Neuronal stem cell (in vitro differentiated cells): ENCODE results near the gene TCFL5.

Experiments used
- DNase-seq: peaks from one replicate; pipeline ENCODE4 v3.0.0-alpha.2; 2013; ENCODE audit warnings: low spot score
- H2AFZ ChIP-seq: one replicate; pipeline ENCODE4 v1.6.1; 2013; ENCODE audit warnings: mild to moderate bottlenecking, low read length, inconsistent platforms
- H2AK5ac ChIP-seq: 2 replicates; pipeline ENCODE4 v1.6.1; 2013; ENCODE audit warnings: low read depth, mild to moderate bottlenecking, inconsistent platforms, low read length, moderate library complexity, mixed read lengths
- H2BK120ac ChIP-seq: 2 replicates; pipeline ENCODE4 v1.6.1; 2013; ENCODE audit warnings: low read depth, mild to moderate bottlenecking, inconsistent platforms, low read length, moderate library complexity, mixed read lengths
- H2BK12ac ChIP-seq: one replicate; pipeline ENCODE4 v1.6.1; 2013; ENCODE audit warnings: low read length, inconsistent platforms
- H2BK15ac ChIP-seq: 2 replicates; pipeline ENCODE4 v1.6.1; 2013; ENCODE audit warnings: mild to moderate bottlenecking, low read length, inconsistent platforms, mixed read lengths
- H2BK5ac ChIP-seq: one replicate; pipeline ENCODE4 v1.6.1; 2013; ENCODE audit warnings: inconsistent platforms, mild to moderate bottlenecking, low read length, moderate library complexity
- H3K14ac ChIP-seq: one replicate; pipeline ENCODE4 v1.6.1; 2013; ENCODE audit warnings: low read length, inconsistent platforms
- H3K18ac ChIP-seq: 2 replicates; pipeline ENCODE4 v1.6.1; 2013; ENCODE audit warnings: low read length, inconsistent platforms
- H3K23ac ChIP-seq: 2 replicates; pipeline ENCODE4 v1.6.1; 2013; ENCODE audit warnings: low read depth, mild to moderate bottlenecking, mixed read lengths, low read length, inconsistent platforms; ENCODE audit not compliant: poor library complexity
- H3K27ac ChIP-seq: replicated peaks from 3 replicates; pipeline ENCODE4 v1.5.1; 2013; ENCODE audit warnings: low read length, inconsistent platforms
- H3K27me3 ChIP-seq, 3 experiments: 2 replicates each; pipeline ENCODE4 v1.6.1; 2013; ENCODE audit warnings: low read length in 3 of 3, mild to moderate bottlenecking in 2 of 3, inconsistent platforms in 1 of 3, low read depth in 1 of 3, mixed read lengths in 1 of 3, moderate library complexity in 1 of 3; ENCODE audit not compliant: control insufficient read depth in 3 of 3, insufficient read depth in 3 of 3
- H3K36me3 ChIP-seq, 2 donors: replicated peaks in 1 of 2; 2 replicates each; pipeline ENCODE4 v1.6.1; 2013; ENCODE audit warnings: low read length in 2 of 2; ENCODE audit not compliant: control insufficient read depth in 2 of 2, insufficient read depth in 2 of 2
- H3K4ac ChIP-seq: 2 replicates; pipeline ENCODE4 v1.6.1; 2013; ENCODE audit warnings: inconsistent platforms, mild to moderate bottlenecking, low read length, moderate library complexity
- H3K4me1 ChIP-seq, 2 donors: 1 replicate in 1 of 2; 2 replicates in 1 of 2; pipeline ENCODE4 v1.6.1; 2013; ENCODE audit warnings: low read length in 2 of 2, low read depth in 1 of 2; ENCODE audit not compliant: control insufficient read depth in 2 of 2, insufficient read depth in 1 of 2
- H3K4me2 ChIP-seq: one replicate; pipeline ENCODE4 v1.6.1; 2013; ENCODE audit warnings: mild to moderate bottlenecking, low read length, inconsistent platforms; ENCODE audit not compliant: insufficient read depth, poor library complexity, severe bottlenecking
- H3K4me3 ChIP-seq, 2 donors: 2 replicates each; pipeline ENCODE4 v1.5.1; 2013; ENCODE audit warnings: low read length in 2 of 2, mild to moderate bottlenecking in 2 of 2, inconsistent platforms in 1 of 2, moderate library complexity in 1 of 2
- H3K79me1 ChIP-seq: one replicate; pipeline ENCODE4 v1.6.1; 2013; ENCODE audit warnings: low read depth, mild to moderate bottlenecking, inconsistent platforms, low read length, moderate library complexity
- H3K9ac ChIP-seq: one replicate; pipeline ENCODE4 v1.6.1; 2013; ENCODE audit warnings: mild to moderate bottlenecking, low read depth, low read length, inconsistent platforms; ENCODE audit not compliant: poor library complexity
- H3K9me3 ChIP-seq, 2 donors: replicated peaks in 1 of 2; 2 replicates each; pipeline versions ENCODE3 to v1.6.1; 2013; ENCODE audit warnings: low read length in 2 of 2, mild to moderate bottlenecking in 2 of 2, inconsistent platforms in 1 of 2, low read depth in 1 of 2, mixed read lengths in 1 of 2, moderate library complexity in 1 of 2; ENCODE audit not compliant: control insufficient read depth in 2 of 2, insufficient read depth in 1 of 2
- H4K8ac ChIP-seq: one replicate; pipeline ENCODE4 v1.6.1; 2013; ENCODE audit warnings: low read depth, mild to moderate bottlenecking, inconsistent platforms, low read length, moderate library complexity
- H4K91ac ChIP-seq: one replicate; pipeline ENCODE4 v1.6.1; 2013; ENCODE audit warnings: low read length, low read depth, mild to moderate bottlenecking, inconsistent platforms; ENCODE audit not compliant: poor library complexity
- WGBS, 2 donors: extraction: QIAGEN DNeasy Blood & Tissue Kit; methylation state at CpG; one replicate each; pipeline ENCODE4 v1.1.7; 2013; ENCODE audit warnings: missing lambda C conversion rate in 2 of 2, mixed read lengths in 1 of 2; ENCODE audit not compliant: insufficient read length in 2 of 2, insufficient replicate concordance in 1 of 2; ENCODE audit errors: extremely low coverage in 2 of 2; 5-methylcytosine and 5-hydroxymethylcytosine counted together

Gene TCFL5

DNA sequence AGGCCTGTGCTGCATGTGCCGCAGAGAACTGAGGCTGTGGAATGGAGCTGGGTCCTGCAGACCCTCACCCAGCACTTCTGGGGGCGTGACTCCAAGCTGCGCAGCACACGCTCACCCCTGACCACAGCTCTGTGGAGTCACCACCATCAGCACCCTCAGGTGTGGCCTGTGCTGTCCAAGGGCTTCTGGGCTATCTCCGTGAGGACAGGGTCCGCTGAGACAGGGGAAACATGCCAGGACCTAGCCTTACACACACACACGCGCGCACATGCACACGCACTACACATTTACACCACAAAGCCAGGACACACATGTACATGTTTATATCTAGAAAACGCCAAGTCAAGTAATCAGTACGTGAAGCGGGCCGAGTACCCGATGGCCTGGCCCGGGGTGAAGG is 26.8 kb upstream of the TCFL5 start:
- no peak overlapping the region for H2BK120ac ChIP-seq
- H3K36me3 ChIP-seq = peaks cover 49 to 78% of the 10 kb centered on the region in 2 donors
- H2BK12ac ChIP-seq = no peak overlapping the region
- no peak for DNase-seq
- no CpG with 5 or more reads among the region's 16 CpGs for WGBS, 2 donors
- H3K4me3 ChIP-seq = peak overlapping the region in 1 of 2 donors; percentile 55
- peak overlapping the region; percentile 44 for H3K23ac ChIP-seq
- H3K9me3 ChIP-seq = peaks cover 0 to 10% of the 10 kb centered on the region in 2 donors
- peaks cover 0 to 2% of the 10 kb centered on the region in 2 donors for H3K4me1 ChIP-seq
- H3K18ac ChIP-seq = no peak overlapping the region
- no peak overlapping the region for H3K27ac ChIP-seq
- H3K14ac ChIP-seq = no peak overlapping the region
- H2AK5ac ChIP-seq = no peak overlapping the region
- peak overlapping the region; percentile 10 for H2BK5ac ChIP-seq
- peaks cover 5% of the 10 kb centered on the region for H3K79me1 ChIP-seq
- H2BK15ac ChIP-seq = no peak overlapping the region
- H4K91ac ChIP-seq = no peak overlapping the region
- H3K27me3 ChIP-seq = no peaks in the 10 kb centered on the region
- no peak overlapping the region for H3K4ac ChIP-seq
- H4K8ac ChIP-seq = no peak overlapping the region
- H3K4me2 ChIP-seq = no peak overlapping the region
- no peak overlapping the region for H3K9ac ChIP-seq
- H2AFZ ChIP-seq = no peak overlapping the region

DNA sequence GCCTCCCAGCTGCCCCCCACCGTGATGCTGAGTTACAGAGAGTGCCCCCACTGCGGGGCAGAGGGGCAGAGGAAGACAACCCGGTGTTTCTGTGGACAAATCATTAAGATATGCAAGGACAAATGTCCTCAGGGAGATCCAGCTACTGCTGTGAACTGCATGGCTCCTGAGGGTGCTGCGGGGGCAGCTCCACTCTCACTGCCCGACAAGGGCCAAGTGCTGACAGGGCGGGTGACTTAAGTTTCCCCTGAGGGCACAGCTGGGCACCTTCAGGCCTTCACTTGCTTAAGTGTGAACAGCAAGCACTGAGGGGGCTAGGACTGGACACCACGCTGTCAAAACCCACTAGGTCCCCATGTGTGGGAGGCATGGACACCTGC is 26.2 kb upstream of the TCFL5 start:
- peaks cover 49 to 72% of the 10 kb centered on the region in 2 donors for H3K36me3 ChIP-seq
- H3K4me1 ChIP-seq = peaks cover 0 to 2% of the 10 kb centered on the region in 2 donors
- H3K4me2 ChIP-seq = no peak overlapping the region
- H2BK12ac ChIP-seq = no peak overlapping the region
- H4K91ac ChIP-seq = no peak overlapping the region
- no peak overlapping the region for H3K9ac ChIP-seq
- no peak for DNase-seq
- H3K4me3 ChIP-seq = no peak overlapping the region
- H2BK120ac ChIP-seq = no peak overlapping the region
- H2AK5ac ChIP-seq = no peak overlapping the region
- no CpG with 5 or more reads among the region's 7 CpGs for WGBS, 2 donors
- no peak overlapping the region for H3K4ac ChIP-seq
- peaks cover 5% of the 10 kb centered on the region for H3K79me1 ChIP-seq
- H2BK15ac ChIP-seq = no peak overlapping the region
- no peak overlapping the region for H3K27ac ChIP-seq
- H3K9me3 ChIP-seq = peaks cover 0 to 10% of the 10 kb centered on the region in 2 donors
- no peak overlapping the region for H2AFZ ChIP-seq
- peak overlapping the region; percentile 10 for H2BK5ac ChIP-seq
- no peak overlapping the region for H3K23ac ChIP-seq
- H3K18ac ChIP-seq = no peak overlapping the region
- no peak overlapping the region for H3K14ac ChIP-seq
- no peak overlapping the region for H4K8ac ChIP-seq
- H3K27me3 ChIP-seq = no peaks in the 10 kb centered on the region

DNA sequence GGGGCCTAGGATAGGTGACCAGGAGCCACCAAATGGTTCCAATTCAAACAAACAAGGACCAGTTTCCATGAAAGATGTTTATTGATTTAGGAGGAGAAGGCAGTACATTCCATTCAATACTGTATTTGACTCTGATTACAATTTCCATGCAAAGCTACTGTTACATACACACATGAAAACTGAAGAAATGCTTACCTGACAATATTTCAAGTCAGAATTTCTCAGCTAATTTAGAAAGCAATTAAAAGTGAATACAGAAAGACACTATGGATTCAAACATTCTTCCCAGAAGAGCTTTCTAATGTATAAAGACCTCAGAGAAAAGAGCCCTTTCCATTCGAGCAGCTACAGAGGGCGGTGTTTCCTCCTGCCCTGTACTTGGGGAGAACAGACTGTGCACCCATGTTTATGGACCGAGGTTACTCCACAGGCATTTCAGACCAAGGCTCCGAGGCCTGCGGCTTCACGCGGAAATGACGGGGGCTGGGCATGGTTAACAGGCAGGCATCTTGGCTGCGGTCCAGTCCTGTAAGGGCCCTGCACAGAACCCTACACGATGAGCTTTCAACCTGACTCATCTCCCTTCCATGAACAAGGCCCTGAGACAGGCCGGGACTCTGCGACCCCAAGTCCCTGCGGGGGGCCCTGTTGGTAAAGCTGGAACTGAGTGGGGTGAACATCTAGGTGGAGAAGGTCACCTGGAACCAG is 25.7 kb upstream of the TCFL5 start:
- no peak overlapping the region for H4K8ac ChIP-seq
- no CpG with 5 or more reads among the region's 13 CpGs for WGBS, 2 donors
- peaks cover 0 to 2% of the 10 kb centered on the region in 2 donors for H3K4me1 ChIP-seq
- H2BK120ac ChIP-seq = no peak overlapping the region
- no peak overlapping the region for H2BK12ac ChIP-seq
- no peak overlapping the region for H2BK5ac ChIP-seq
- H3K27ac ChIP-seq = no peak overlapping the region
- no peak overlapping the region for H3K23ac ChIP-seq
- peaks cover 0 to 10% of the 10 kb centered on the region in 2 donors for H3K9me3 ChIP-seq
- H3K14ac ChIP-seq = no peak overlapping the region
- peaks cover 44 to 72% of the 10 kb centered on the region in 2 donors for H3K36me3 ChIP-seq
- no peak overlapping the region for H4K91ac ChIP-seq
- no peak overlapping the region for H2AFZ ChIP-seq
- no peak overlapping the region for H2AK5ac ChIP-seq
- H3K79me1 ChIP-seq = peaks cover 5% of the 10 kb centered on the region
- H3K18ac ChIP-seq = no peak overlapping the region
- H3K4me2 ChIP-seq = no peak overlapping the region
- no peaks in the 10 kb centered on the region for H3K27me3 ChIP-seq
- H2BK15ac ChIP-seq = no peak overlapping the region
- DNase-seq = no peak
- no peak overlapping the region for H3K4me3 ChIP-seq
- H3K4ac ChIP-seq = no peak overlapping the region
- no peak overlapping the region for H3K9ac ChIP-seq

- Histone ChIP-seq H3K79me1 (peaks cover 5% of the 10 kb centered on the region), H2BK12ac (no peak overlapping the region), H3K4ac (no peak overlapping the region), H2BK15ac (no peak overlapping the region), H3K27ac (no peak overlapping the region), H2AK5ac (no peak overlapping the region), H4K91ac (no peak overlapping the region), H3K18ac (no peak overlapping the region), H3K36me3 (peaks cover 39 to 70% of the 10 kb centered on the region in 2 donors), H2BK5ac (no peak overlapping the region), H2AFZ (no peak overlapping the region), H3K4me3 (no peak overlapping the region), H3K4me2 (no peak overlapping the region), H3K27me3 (no peaks in the 10 kb centered on the region), H3K9ac (no peak overlapping the region), H3K9me3 (peaks cover 0 to 10% of the 10 kb centered on the region in 2 donors), H2BK120ac (no peak overlapping the region), H3K23ac (no peak overlapping the region), H3K4me1 (peaks cover 0 to 2% of the 10 kb centered on the region in 2 donors), H3K14ac (no peak overlapping the region), H4K8ac (no peak overlapping the region)
- WGBS, 2 donors = no CpG with 5 or more reads among the region's 7 CpGs
- DNase-seq = no peak
These were observed 25.1 kb upstream of the TCFL5 start for GRCh38 chr20:62886709-62887058.
